Measurements from ENCODE around the gene LIN7C.

The LIN7C gene

GRCh38 chr11:27507557-27508322 is 1.2 kb upstream of the LIN7C start:
- DNase-seq, result no peak

- DNase-seq, result no peak
Measured at GRCh38 chr11:27505781-27506180, 788 bp downstream of the LIN7C start.

GRCh38 chr11:27504205-27504604 is 2.4 kb downstream of the LIN7C start:
- DNase-seq, result no peak

GRCh38 chr11:27501100-27501499 is 5.5 kb downstream of the LIN7C start:
- no peak for DNase-seq

- DNase-seq, result no peak
Measured at GRCh38 chr11:27497911-27498310, 8.7 kb downstream of the LIN7C start.

GRCh38 chr11:27497284-27497866 is 9.2 kb downstream of the LIN7C start:
- DNase-seq, result no peak

- no peak for DNase-seq
Measured at GRCh38 chr11:27496461-27496860, 10.1 kb downstream of the LIN7C start.

GRCh38 chr11:27495710-27496300 is 10.8 kb downstream of the LIN7C start:
- DNase-seq, result no peak

GRCh38 chr11:27489092-27489491 is 17.5 kb downstream of the LIN7C start:
- DNase-seq, result no peak

- DNase-seq, result no peak
Measured at GRCh38 chr11:27487706-27488105, 18.9 kb downstream of the LIN7C start.

- DNase-seq, result peak; percentile 9 to 49
Measured at GRCh38 chr11:27485930-27486773, 20.4 kb downstream of the LIN7C start.

GRCh38 chr11:27482793-27483192 is 23.8 kb downstream of the LIN7C start:
- DNase-seq, result no peak

GRCh38 chr11:27481992-27482391 is 24.6 kb downstream of the LIN7C start:
- no peak for DNase-seq

- DNase-seq, result no peak
Measured at GRCh38 chr11:27477831-27478230, 28.7 kb downstream of the LIN7C start.

- no peak for DNase-seq
Measured at GRCh38 chr11:27477243-27477642, 29.3 kb downstream of the LIN7C start.

GRCh38 chr11:27475622-27476021 is 30.9 kb downstream of the LIN7C start:
- DNase-seq, result no peak

GRCh38 chr11:27473017-27473406 is 33.6 kb downstream of the LIN7C start:
- DNase-seq, result no peak

GRCh38 chr11:27472398-27473016 is 34.1 kb downstream of the LIN7C start, which contains the start of gene LGR4:
TSS of gene LGR4 (minus strand) at chr11:27472790. CDS start at chr11:27472302, 488 bp downstream.
- peak; percentile 70 to 71 for DNase-seq

GRCh38 chr11:27471589-27472397 is 34.8 kb downstream of the LIN7C start:
- peak; percentile 19 to 25 for DNase-seq

GRCh38 chr11:27470826-27471588 is 35.6 kb downstream of the LIN7C start:
- DNase-seq, result no peak

GRCh38 chr11:27470166-27470565 is 36.4 kb downstream of the LIN7C start:
- DNase-seq, result no peak
